ENCODE results near the gene CD53.

The CD53 gene

DNA sequence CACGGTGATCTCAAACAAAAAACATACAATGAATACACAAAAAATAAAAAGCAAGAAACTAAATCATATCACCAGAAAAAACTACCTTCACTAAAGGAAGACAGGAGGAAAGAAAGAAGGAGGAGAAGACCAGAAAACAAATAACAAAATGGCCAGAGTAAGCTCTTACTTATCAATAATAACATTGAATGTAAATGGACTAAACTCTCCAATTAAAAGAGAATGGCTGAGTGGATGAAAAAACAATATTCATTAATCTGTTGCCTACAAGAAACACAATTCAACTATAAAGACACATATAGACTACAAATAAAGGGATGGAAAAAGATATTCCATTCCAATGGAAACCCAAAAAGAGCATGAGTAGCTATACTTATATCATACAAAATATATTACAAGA is 63.6 kb downstream of the CD53 start:
- no peak for ATAC-seq
- TF ChIP-seq OSR1 (CRISPR knock-in tag; IDR thresholded peaks at IDR 0.05) (no peak), ZNF8 (CRISPR knock-in tag; IDR thresholded peaks at IDR 0.05) (no peak), ZFP3 (CRISPR knock-in tag; IDR thresholded peaks at IDR 0.05) (no peak), RARB (CRISPR knock-in tag; IDR thresholded peaks at IDR 0.05) (no peak), GLIS3 (CRISPR knock-in tag; IDR thresholded peaks at IDR 0.05) (no peak), ZFP30 (CRISPR knock-in tag; IDR thresholded peaks at IDR 0.05) (no peak), TOX (CRISPR knock-in tag; IDR thresholded peaks at IDR 0.05; ENCODE audit: borderline replicate concordance) (no peak), ZNF565 (CRISPR knock-in tag; conservative IDR thresholded peaks at IDR 0.05; ENCODE audit: low read depth) (no peak)
- TF ChIP-seq, protein P1, sequence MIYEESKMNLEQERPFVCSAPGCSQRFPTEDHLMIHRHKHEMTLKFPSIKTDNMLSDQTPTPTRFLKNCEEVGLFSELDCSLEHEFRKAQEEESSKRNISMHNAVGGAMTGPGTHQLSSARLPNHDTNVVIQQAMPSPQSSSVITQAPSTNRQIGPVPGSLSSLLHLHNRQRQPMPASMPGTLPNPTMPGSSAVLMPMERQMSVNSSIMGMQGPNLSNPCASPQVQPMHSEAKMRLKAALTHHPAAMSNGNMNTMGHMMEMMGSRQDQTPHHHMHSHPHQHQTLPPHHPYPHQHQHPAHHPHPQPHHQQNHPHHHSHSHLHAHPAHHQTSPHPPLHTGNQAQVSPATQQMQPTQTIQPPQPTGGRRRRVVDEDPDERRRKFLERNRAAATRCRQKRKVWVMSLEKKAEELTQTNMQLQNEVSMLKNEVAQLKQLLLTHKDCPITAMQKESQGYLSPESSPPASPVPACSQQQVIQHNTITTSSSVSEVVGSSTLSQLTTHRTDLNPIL (CRISPR knock-in tag; IDR thresholded peaks at IDR 0.05; ENCODE audit: low read depth): no peak
- TF ChIP-seq, protein P2, sequence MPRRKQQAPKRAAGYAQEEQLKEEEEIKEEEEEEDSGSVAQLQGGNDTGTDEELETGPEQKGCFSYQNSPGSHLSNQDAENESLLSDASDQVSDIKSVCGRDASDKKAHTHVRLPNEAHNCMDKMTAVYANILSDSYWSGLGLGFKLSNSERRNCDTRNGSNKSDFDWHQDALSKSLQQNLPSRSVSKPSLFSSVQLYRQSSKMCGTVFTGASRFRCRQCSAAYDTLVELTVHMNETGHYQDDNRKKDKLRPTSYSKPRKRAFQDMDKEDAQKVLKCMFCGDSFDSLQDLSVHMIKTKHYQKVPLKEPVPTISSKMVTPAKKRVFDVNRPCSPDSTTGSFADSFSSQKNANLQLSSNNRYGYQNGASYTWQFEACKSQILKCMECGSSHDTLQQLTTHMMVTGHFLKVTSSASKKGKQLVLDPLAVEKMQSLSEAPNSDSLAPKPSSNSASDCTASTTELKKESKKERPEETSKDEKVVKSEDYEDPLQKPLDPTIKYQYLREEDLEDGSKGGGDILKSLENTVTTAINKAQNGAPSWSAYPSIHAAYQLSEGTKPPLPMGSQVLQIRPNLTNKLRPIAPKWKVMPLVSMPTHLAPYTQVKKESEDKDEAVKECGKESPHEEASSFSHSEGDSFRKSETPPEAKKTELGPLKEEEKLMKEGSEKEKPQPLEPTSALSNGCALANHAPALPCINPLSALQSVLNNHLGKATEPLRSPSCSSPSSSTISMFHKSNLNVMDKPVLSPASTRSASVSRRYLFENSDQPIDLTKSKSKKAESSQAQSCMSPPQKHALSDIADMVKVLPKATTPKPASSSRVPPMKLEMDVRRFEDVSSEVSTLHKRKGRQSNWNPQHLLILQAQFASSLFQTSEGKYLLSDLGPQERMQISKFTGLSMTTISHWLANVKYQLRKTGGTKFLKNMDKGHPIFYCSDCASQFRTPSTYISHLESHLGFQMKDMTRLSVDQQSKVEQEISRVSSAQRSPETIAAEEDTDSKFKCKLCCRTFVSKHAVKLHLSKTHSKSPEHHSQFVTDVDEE (CRISPR knock-in tag; IDR thresholded peaks at IDR 0.05): no peak
- TF ChIP-seq, protein P3, sequence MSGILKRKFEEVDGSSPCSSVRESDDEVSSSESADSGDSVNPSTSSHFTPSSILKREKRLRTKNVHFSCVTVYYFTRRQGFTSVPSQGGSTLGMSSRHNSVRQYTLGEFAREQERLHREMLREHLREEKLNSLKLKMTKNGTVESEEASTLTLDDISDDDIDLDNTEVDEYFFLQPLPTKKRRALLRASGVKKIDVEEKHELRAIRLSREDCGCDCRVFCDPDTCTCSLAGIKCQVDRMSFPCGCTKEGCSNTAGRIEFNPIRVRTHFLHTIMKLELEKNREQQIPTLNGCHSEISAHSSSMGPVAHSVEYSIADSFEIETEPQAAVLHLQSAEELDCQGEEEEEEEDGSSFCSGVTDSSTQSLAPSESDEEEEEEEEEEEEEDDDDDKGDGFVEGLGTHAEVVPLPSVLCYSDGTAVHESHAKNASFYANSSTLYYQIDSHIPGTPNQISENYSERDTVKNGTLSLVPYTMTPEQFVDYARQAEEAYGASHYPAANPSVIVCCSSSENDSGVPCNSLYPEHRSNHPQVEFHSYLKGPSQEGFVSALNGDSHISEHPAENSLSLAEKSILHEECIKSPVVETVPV (CRISPR knock-in tag; IDR thresholded peaks at IDR 0.05): no peak

DNA sequence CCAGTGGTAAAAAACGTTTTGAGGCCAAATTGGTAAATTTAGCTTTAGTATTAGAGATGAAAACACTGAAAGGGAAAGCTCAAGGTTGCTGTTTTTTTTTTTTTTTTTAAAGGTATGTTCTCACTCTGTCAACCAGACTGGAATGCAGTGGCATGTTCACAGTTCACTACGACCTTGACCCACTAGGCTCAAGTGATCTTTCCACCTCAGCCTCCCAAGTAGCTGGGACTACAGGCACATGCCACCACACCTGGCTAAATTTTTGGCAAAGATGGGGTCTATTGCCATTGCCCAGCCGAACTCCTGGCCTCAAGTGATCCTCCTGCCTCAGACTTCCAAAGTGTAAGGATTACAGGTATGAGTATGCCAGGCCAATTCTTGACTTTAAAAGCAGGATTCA is 71.9 kb downstream of the CD53 start:
- TF ChIP-seq, protein P4, sequence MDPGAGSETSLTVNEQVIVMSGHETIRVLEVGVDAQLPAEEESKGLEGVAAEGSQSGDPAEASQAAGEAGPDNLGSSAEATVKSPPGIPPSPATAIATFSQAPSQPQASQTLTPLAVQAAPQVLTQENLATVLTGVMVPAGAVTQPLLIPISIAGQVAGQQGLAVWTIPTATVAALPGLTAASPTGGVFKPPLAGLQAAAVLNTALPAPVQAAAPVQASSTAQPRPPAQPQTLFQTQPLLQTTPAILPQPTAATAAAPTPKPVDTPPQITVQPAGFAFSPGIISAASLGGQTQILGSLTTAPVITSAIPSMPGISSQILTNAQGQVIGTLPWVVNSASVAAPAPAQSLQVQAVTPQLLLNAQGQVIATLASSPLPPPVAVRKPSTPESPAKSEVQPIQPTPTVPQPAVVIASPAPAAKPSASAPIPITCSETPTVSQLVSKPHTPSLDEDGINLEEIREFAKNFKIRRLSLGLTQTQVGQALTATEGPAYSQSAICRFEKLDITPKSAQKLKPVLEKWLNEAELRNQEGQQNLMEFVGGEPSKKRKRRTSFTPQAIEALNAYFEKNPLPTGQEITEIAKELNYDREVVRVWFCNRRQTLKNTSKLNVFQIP (CRISPR knock-in tag; IDR thresholded peaks at IDR 0.05; ENCODE audit: borderline replicate concordance, low read depth): no peak
- TF ChIP-seq ISL1 (CRISPR knock-in tag; IDR thresholded peaks at IDR 0.05) (no peak), BACH2 (CRISPR knock-in tag; IDR thresholded peaks at IDR 0.05; ENCODE audit: borderline replicate concordance) (no peak), TOX (CRISPR knock-in tag; IDR thresholded peaks at IDR 0.05; ENCODE audit: borderline replicate concordance) (no peak), ZNF8 (CRISPR knock-in tag; IDR thresholded peaks at IDR 0.05) (no peak), ZC3H10 (CRISPR knock-in tag; IDR thresholded peaks at IDR 0.05) (no peak), ZNF70 (CRISPR knock-in tag; IDR thresholded peaks at IDR 0.05) (no peak)
- TF ChIP-seq, protein P3 (CRISPR knock-in tag; IDR thresholded peaks at IDR 0.05): no peak
- ATAC-seq: no peak

DNA sequence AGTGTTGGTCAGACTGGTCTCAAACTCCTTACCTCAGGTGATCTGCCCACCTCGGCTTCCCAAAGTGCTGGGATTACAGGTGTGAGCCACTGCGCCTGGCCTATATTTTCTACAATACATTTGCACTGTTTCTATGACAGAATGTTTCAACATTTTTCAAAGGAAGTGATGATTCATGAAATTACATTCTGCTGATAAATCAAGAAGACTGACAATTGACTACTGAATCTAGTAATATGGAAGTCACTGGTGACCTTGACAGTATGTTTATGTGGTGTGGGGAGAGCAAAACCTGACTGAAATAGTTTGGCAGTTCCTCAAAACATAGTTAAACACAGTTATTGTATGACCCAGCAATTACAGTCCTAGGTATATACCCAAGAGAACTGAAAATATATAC is 72.7 kb downstream of the CD53 start:
- no peak for ATAC-seq
- TF ChIP-seq, protein P2 (CRISPR knock-in tag; IDR thresholded peaks at IDR 0.05): no peak
- TF ChIP-seq ZNF70 (CRISPR knock-in tag; IDR thresholded peaks at IDR 0.05): no peak
- TF ChIP-seq, protein P3 (CRISPR knock-in tag; IDR thresholded peaks at IDR 0.05): no peak
- no peak for TF ChIP-seq ZFP3 (CRISPR knock-in tag; IDR thresholded peaks at IDR 0.05)
- TF ChIP-seq, protein P4 (CRISPR knock-in tag; IDR thresholded peaks at IDR 0.05; ENCODE audit: borderline replicate concordance, low read depth): no peak
- no peak for TF ChIP-seq TCF4 (CRISPR knock-in tag; IDR thresholded peaks at IDR 0.05; ENCODE audit: borderline replicate concordance)
- TF ChIP-seq, protein P5, sequence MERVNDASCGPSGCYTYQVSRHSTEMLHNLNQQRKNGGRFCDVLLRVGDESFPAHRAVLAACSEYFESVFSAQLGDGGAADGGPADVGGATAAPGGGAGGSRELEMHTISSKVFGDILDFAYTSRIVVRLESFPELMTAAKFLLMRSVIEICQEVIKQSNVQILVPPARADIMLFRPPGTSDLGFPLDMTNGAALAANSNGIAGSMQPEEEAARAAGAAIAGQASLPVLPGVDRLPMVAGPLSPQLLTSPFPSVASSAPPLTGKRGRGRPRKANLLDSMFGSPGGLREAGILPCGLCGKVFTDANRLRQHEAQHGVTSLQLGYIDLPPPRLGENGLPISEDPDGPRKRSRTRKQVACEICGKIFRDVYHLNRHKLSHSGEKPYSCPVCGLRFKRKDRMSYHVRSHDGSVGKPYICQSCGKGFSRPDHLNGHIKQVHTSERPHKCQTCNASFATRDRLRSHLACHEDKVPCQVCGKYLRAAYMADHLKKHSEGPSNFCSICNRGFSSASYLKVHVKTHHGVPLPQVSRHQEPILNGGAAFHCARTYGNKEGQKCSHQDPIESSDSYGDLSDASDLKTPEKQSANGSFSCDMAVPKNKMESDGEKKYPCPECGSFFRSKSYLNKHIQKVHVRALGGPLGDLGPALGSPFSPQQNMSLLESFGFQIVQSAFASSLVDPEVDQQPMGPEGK (CRISPR knock-in tag; IDR thresholded peaks at IDR 0.05; ENCODE audit: borderline replicate concordance): no peak
